ENCODE measurements around the gene EEF2K. TPM values are rescaled to one million over a fixed set of nuclear protein-coding genes. Genes with fewer than 3 reads are reported as not detected.

EEF2K gene
- total RNA-seq, 2 experiments from 2014 or later, result 10.1 to 13.2 TPM

DNA sequence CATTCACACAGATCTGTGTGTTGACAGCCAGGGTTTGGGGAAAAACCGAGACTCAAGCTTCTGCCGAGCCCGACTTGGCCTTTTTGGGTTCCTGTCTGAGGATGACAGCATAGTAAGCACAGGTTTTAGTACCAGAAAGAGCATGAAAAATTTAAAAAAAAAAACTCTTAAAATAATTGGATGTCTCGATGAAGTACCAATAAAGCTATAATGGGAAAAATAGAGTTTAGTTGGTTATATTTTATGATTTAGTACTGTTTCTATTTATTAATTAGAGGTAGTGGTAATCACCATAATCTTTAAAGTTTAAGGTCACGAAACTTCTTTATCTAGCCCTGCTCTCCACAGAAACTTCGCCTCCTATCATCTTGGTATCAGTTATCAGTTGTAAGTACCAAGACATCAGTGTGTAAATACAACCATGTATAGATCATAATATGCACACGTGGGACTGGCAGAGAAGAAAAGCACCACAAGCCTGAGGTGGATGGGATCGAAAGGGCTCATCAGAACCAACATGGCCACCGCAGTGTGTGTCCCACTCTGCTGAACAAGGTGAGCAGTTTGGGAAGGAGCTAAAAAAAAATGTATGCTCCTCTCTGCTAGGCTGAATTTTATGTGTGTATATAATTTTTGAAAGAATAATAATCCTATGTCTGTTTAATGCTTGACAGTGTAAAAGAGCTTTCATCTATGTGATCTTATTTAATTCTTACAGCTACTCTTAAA is 14.4 kb upstream of the EEF2K start:
- H3K9me3 Mint-ChIP-seq, result peaks cover 13% of the 10 kb centered on the region
- no peaks in the 10 kb centered on the region for H3K27me3 ChIP-seq (ENCODE audit: control insufficient read depth in 1 of 2, insufficient read depth in 2 of 2, low read length in 2 of 2)
- peaks cover 27% of the 10 kb centered on the region for H3K36me3 Mint-ChIP-seq (ENCODE audit: low read depth)
- peak overlapping the region; percentile 96 for H3K27ac Mint-ChIP-seq
- peaks cover 7% of the 10 kb centered on the region for H3K27me3 Mint-ChIP-seq
- peaks cover 88% of the 10 kb centered on the region for H3K4me1 ChIP-seq (ENCODE audit: insufficient read depth, low read length)
- H3K36me3 ChIP-seq (ENCODE audit: insufficient read depth, low read length), result no peaks in the 10 kb centered on the region
- peak overlapping the region; percentile 83 for H3K4me3 Mint-ChIP-seq
- intact Hi-C loops (cut with DNase I, micrococcal nuclease), result loop anchor here (1.0 to 5.0 kb wide), 3 partner anchors 106 to 669 kb away; partner anchors contain the start of gene POLR3E (in 1 of the 2)
- peaks cover 68% of the 10 kb centered on the region for H3K4me1 Mint-ChIP-seq (ENCODE audit: low read depth)
- CTCF ChIA-PET, result interaction anchor here (1.4 to 6.5 kb wide), 4 partner anchors 13 to 114 kb away, joined by 3 to 33 read pairs (median 12); partner anchors contain the start of genes EEF2K and POLR3E
- no peak for ATAC-seq (ENCODE audit: poor library complexity)
- H3K4me3 ChIP-seq (ENCODE audit: low read length), result peak overlapping the region; percentile 64
- TF ChIP-seq, protein P1, sequence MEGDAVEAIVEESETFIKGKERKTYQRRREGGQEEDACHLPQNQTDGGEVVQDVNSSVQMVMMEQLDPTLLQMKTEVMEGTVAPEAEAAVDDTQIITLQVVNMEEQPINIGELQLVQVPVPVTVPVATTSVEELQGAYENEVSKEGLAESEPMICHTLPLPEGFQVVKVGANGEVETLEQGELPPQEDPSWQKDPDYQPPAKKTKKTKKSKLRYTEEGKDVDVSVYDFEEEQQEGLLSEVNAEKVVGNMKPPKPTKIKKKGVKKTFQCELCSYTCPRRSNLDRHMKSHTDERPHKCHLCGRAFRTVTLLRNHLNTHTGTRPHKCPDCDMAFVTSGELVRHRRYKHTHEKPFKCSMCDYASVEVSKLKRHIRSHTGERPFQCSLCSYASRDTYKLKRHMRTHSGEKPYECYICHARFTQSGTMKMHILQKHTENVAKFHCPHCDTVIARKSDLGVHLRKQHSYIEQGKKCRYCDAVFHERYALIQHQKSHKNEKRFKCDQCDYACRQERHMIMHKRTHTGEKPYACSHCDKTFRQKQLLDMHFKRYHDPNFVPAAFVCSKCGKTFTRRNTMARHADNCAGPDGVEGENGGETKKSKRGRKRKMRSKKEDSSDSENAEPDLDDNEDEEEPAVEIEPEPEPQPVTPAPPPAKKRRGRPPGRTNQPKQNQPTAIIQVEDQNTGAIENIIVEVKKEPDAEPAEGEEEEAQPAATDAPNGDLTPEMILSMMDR (IDR thresholded peaks at IDR 0.05), result no peak
- DNase-seq, result peak in 9 of 14 experiments; percentile 28 to 81 (median 46)
- H3K9me3 ChIP-seq (ENCODE audit: control insufficient read depth in 1 of 2, insufficient read depth in 1 of 2, low read length in 2 of 2), result peaks cover 0 to 6% of the 10 kb centered on the region in 2 experiments
- H3K27ac ChIP-seq (ENCODE audit: low read depth in 1 of 2, low read length in 2 of 2), result peak overlapping the region; percentile 99 to 100
- POLR2A ChIA-PET, result interaction anchor here (0.6 to 8.7 kb wide), 14 partner anchors 13 to 1291 kb away, joined by 3 to 157 read pairs (median 8); partner anchors contain the start of genes DCUN1D3, EEF2K, LYRM1 and METTL9

DNA sequence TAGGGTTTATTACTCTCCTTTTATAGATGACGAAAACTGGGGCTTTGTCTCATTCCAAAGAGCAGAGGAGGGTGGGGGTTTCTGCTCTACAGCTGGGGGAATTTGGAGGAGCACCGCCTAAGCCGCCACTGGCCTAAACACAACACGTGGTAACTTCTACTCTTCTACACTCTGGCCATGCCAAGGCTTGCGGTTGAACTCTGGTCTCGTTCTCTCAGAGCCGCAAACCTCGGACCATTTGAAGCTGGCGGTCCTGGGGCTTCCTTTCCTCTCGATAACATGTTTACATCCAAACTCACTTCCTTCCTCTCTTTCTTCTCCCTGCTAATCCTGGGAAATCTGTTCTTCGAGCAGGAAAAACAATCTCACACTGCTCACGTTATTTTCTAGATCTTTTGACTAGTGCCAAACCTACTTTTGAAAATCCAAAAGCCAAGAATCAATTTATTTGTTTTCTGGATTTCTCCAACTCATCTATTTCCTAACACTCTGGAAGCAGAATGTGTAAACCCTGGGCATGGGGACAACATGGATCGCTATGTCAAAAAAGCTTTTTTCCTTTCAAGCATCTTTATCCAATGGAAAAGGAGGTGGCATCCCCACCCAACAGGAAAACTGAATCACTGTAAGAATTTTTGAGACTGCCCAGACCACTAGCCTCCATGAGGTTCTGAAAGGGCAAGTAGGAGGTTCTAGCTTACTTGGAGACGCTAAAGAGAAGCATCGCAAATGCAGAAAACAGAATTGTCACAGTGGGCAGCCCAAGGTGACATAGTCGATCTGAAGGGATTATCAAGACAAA is 13.6 kb upstream of the EEF2K start:
- CTCF ChIA-PET, result interaction anchor here (1.4 to 6.5 kb wide), 4 partner anchors 12 to 115 kb away, joined by 3 to 33 read pairs (median 12); partner anchors contain the start of genes EEF2K and POLR3E
- Histone ChIP-seq H3K27ac (ENCODE audit: low read depth in 1 of 2, low read length in 2 of 2) (peak overlapping the region; percentile 99 to 100), H3K9me3 (ENCODE audit: control insufficient read depth in 1 of 2, insufficient read depth in 1 of 2, low read length in 2 of 2) (peaks cover 0 to 6% of the 10 kb centered on the region in 2 experiments), H3K4me1 (ENCODE audit: insufficient read depth, low read length) (peaks cover 87% of the 10 kb centered on the region), H3K36me3 (ENCODE audit: insufficient read depth, low read length) (no peaks in the 10 kb centered on the region), H3K4me3 (ENCODE audit: low read length) (peak overlapping the region; percentile 64), H3K27me3 (ENCODE audit: control insufficient read depth in 1 of 2, insufficient read depth in 2 of 2, low read length in 2 of 2) (no peaks in the 10 kb centered on the region)
- H3K27ac Mint-ChIP-seq, result peak overlapping the region; percentile 96
- POLR2A ChIA-PET, result interaction anchor here (1.3 to 8.7 kb wide), 9 partner anchors 12 to 1292 kb away, joined by 5 to 157 read pairs (median 22); partner anchors contain the start of genes DCUN1D3, EEF2K, LYRM1 and MOSMO
- ATAC-seq (ENCODE audit: poor library complexity) (peak; percentile 12), DNase-seq (peak; percentile 40 to 96 (median 68))
- peaks cover 27% of the 10 kb centered on the region for H3K36me3 Mint-ChIP-seq (ENCODE audit: low read depth)
- peak overlapping the region; percentile 83 for H3K4me3 Mint-ChIP-seq
- peaks cover 13% of the 10 kb centered on the region for H3K9me3 Mint-ChIP-seq
- TF ChIP-seq, protein P1 (IDR thresholded peaks at IDR 0.05), result no peak
- H3K27me3 Mint-ChIP-seq, result peaks cover 7% of the 10 kb centered on the region
- H3K4me1 Mint-ChIP-seq (ENCODE audit: low read depth), result peaks cover 71% of the 10 kb centered on the region
- intact Hi-C loops (cut with DNase I, micrococcal nuclease), result loop anchor here in 1 of 2 experiments (5.0 kb wide), 1 partner anchor 670 kb away; no protein-coding TSS in a partner anchor

DNA sequence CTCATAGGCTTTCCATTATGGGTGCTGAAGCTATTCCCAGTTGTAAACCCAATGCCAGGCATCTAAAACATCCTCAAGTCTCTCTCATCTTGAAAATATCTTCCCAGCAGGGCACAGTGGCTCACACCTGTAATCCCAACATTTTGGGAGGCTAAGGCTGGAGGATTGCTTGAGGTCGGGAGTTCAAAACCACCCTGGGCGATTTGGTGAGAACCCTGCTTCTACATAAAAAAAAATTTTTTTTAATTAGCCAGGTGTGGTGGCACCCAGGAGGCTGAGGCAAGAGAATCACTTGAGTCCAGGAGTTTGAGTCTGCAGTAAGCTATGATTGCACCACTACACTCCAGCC is 13.0 kb upstream of the EEF2K start:
- TF ChIP-seq, protein P1 (IDR thresholded peaks at IDR 0.05), result no peak
- no peaks in the 10 kb centered on the region for H3K27me3 ChIP-seq (ENCODE audit: control insufficient read depth in 1 of 2, insufficient read depth in 2 of 2, low read length in 2 of 2)
- CTCF ChIA-PET, result interaction anchor here (4.1 to 6.5 kb wide), 2 partner anchors 12 to 104 kb away, joined by 20 to 33 read pairs; partner anchors contain the start of genes EEF2K and POLR3E
- H3K9me3 ChIP-seq (ENCODE audit: control insufficient read depth in 1 of 2, insufficient read depth in 1 of 2, low read length in 2 of 2), result peaks cover 0 to 6% of the 10 kb centered on the region in 2 experiments
- H3K4me3 ChIP-seq (ENCODE audit: low read length), result no peak overlapping the region
- H3K27ac ChIP-seq (ENCODE audit: low read depth in 1 of 2, low read length in 2 of 2), result peak overlapping the region; percentile 99 to 100
- Mint-ChIP-seq H3K4me3 (peak overlapping the region; percentile 83), H3K27ac (peak overlapping the region; percentile 96), H3K4me1 (ENCODE audit: low read depth) (peaks cover 69% of the 10 kb centered on the region), H3K9me3 (peaks cover 13% of the 10 kb centered on the region), H3K36me3 (ENCODE audit: low read depth) (peaks cover 27% of the 10 kb centered on the region), H3K27me3 (peaks cover 7% of the 10 kb centered on the region)
- POLR2A ChIA-PET, result interaction anchor here (7.1 to 8.7 kb wide), 3 partner anchors 12 to 183 kb away, joined by 98 to 157 read pairs (median 107); partner anchors contain the start of genes EEF2K, MOSMO and POLR3E
- intact Hi-C loops (cut with DNase I, micrococcal nuclease), result loop anchor here in 1 of 2 experiments (5.0 kb wide), 1 partner anchor 671 kb away; no protein-coding TSS in a partner anchor
- peaks cover 81% of the 10 kb centered on the region for H3K4me1 ChIP-seq (ENCODE audit: insufficient read depth, low read length)
- ATAC-seq (ENCODE audit: poor library complexity), result no peak
- H3K36me3 ChIP-seq (ENCODE audit: insufficient read depth, low read length), result no peaks in the 10 kb centered on the region
- no peak for DNase-seq
